Bronchial epithelial cell (primary cell): ENCODE results near the gene ROS1. TPM values are rescaled to one million over a fixed set of nuclear protein-coding genes. Genes with fewer than 3 reads are reported as not detected.

Experiments used
- DNase-seq: peaks from one replicate; pipeline ENCODE4 v3.0.0-alpha.2; 2010; ENCODE audit warnings: low read depth
- FAIRE-seq: peaks from 2 replicates; lab custom pipeline; 2011; peaks lifted over from hg19 to GRCh38; lab: Jason Lieb, UNC
- H3K27me3 ChIP-seq: 2 replicates; pipeline ENCODE4 v1.5.1; 2011; ENCODE audit warnings: low read length; ENCODE audit not compliant: control insufficient read depth, insufficient read depth
- H3K36me3 ChIP-seq: 2 replicates; pipeline ENCODE4 v1.5.1; 2011; ENCODE audit warnings: low read length; ENCODE audit not compliant: control insufficient read depth, insufficient read depth
- H3K4me3 ChIP-seq: 2 replicates; pipeline ENCODE4 v1.5.1; 2011; ENCODE audit warnings: mild to moderate bottlenecking, low read depth, low read length, control low read depth
- total RNA-seq: library from RNA; depleted of rRNA; stranded (reverse); fragments of >200 nt; gene quantifications from 2 replicates; pipeline ENCODE4 v1.2.1, GENCODE V29; 2014
- TF ChIP-seq, protein P1 (sequence below): IDR thresholded peaks from 2 replicates; pipeline ENCODE4 v1.5.1; 2011; ENCODE audit warnings: mild to moderate bottlenecking, moderate library complexity, low read length, control low read depth, inconsistent platforms; ENCODE audit not compliant: insufficient read depth, severe bottlenecking

Gene ROS1
- total RNA-seq, 1 donor from 2014 or later = 0.26 TPM

DNA sequence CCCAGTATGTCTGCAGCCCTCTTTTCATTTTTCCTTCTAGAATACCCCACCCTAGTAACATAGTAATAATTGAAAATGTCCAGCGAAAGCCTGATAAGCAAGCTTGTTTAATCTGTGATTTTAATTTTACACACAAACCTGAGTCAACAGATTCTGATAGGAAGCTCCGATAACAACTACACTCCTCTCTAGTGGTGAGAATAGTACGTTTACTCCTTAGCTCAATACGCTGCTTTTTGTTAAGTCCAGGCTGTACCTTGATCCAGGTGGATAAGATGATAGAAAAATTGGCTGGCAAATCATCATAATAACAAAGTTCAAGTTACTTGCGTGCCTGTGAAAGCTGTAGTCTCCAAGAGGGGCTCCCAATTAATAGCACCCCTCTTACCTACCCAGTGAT, 31.3 kb upstream of the ROS1 start:
- TF ChIP-seq, protein P1, sequence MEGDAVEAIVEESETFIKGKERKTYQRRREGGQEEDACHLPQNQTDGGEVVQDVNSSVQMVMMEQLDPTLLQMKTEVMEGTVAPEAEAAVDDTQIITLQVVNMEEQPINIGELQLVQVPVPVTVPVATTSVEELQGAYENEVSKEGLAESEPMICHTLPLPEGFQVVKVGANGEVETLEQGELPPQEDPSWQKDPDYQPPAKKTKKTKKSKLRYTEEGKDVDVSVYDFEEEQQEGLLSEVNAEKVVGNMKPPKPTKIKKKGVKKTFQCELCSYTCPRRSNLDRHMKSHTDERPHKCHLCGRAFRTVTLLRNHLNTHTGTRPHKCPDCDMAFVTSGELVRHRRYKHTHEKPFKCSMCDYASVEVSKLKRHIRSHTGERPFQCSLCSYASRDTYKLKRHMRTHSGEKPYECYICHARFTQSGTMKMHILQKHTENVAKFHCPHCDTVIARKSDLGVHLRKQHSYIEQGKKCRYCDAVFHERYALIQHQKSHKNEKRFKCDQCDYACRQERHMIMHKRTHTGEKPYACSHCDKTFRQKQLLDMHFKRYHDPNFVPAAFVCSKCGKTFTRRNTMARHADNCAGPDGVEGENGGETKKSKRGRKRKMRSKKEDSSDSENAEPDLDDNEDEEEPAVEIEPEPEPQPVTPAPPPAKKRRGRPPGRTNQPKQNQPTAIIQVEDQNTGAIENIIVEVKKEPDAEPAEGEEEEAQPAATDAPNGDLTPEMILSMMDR = no peak
- no peaks in the 10 kb centered on the region for H3K36me3 ChIP-seq
- DNase-seq = no peak
- no peak for FAIRE-seq
- H3K27me3 ChIP-seq = no peaks in the 10 kb centered on the region
- no peak overlapping the region for H3K4me3 ChIP-seq

GRCh38 chr6:117456250-117456649, 30.5 kb upstream of the ROS1 start:
- no peak for DNase-seq
- FAIRE-seq = no peak
- TF ChIP-seq, protein P1 = no peak
- no peaks in the 10 kb centered on the region for H3K27me3 ChIP-seq
- no peak overlapping the region for H3K4me3 ChIP-seq
- no peaks in the 10 kb centered on the region for H3K36me3 ChIP-seq

DNA sequence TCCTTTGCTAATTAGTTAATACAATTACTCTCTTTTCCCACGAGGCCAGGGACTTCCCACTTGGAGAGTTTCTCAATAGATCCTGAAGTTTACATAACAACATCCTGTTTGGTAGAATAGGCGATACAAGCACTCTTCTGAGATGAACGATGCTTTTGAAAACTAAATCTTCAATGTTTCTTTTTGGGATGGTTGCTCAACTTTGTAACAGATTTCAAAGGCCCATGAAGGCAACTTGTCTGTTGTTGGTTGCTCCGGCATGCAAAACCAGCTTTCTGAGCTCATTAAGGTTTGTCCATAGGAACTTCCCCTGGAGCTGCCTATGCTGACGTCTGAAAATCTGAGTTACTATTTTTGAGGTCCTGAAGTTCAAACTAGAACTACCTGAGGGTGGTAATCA, 25.9 kb upstream of the ROS1 start:
- Histone ChIP-seq H3K36me3 (no peaks in the 10 kb centered on the region), H3K27me3 (no peaks in the 10 kb centered on the region), H3K4me3 (no peak overlapping the region)
- DNase-seq = peak; percentile 66
- no peak for FAIRE-seq
- TF ChIP-seq, protein P1 = no peak

DNA sequence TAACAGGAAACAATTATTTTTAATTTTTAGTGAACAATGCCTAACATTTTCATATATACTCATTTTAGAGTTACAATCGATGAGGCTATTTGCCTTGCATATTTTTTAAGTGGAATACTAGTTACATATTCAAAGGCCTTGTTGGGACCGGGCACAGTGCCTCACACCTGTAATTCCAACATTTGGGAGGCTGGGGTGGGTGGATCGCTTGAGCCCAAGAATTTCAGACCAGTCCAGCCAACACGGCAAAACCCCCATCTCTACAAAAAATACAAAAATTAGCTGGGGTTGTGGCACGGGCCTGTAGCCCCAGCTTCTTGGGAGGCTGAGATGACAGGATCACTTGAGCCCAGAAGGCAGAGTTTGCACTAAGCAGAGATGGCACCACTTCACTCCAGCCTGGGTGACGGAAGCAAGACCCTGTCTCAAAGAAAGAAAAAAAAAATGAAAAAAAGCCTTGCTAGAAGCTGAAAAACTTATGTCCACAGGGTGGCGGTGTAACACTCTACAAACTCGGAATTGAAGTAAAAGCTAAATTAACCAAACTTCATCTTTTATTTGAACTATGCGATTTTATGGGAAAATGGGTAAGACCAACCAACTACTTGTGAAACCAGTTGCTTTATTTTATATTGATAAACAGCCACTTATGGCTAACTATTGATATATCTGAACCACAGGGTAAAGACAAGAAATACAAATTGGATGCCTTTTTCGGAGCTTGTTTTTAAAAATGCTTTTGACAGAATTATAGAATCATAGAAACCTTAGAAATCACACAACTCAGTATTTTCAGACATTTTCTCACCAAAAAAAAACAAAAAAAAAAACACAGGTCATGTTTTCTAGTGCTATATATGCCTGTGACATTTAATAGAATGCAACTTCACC, 24.1 kb upstream of the ROS1 start:
- DNase-seq (peak; percentile 75), FAIRE-seq (no peak)
- TF ChIP-seq, protein P1 = peak; percentile 67
- H3K36me3 ChIP-seq = no peaks in the 10 kb centered on the region
- no peaks in the 10 kb centered on the region for H3K27me3 ChIP-seq
- no peak overlapping the region for H3K4me3 ChIP-seq

DNA sequence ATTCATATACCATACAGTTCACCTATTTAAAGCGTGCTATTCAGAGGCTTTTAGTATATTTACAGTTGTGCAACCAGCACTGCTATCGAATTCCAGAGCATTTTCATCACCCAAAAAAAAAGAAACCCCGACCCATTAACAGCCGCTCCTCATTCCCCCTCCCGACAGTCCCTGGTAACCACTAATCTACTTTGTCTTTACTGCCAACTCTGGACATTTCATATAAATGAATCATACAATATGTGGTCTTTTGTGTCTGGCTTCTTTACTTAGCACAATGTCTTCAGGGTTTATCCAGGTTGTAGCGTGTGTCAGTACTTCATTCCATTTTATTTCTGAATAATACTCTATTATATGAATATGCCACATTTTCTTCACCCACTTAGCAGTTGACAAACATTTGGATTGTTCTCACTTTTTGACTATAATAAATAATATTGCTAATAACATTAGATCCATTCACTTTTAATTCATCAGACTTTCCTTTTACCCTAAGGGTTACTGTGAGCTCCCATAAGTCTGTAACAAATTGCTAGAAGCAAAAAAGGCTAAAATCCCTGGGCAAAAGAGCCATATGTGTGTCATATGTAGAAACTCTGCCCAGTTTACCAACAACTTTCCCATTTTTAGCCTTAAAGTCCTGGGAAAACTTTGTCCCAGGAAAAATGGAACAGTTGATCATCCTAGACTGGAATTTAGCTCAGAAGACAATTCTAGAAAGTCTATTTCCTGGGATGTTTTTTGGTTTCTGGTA, 23.2 kb upstream of the ROS1 start:
- TF ChIP-seq, protein P1 = no peak

More for the DNA sequence above, 23.2 kb upstream of the ROS1 start:
- H3K36me3 ChIP-seq = no peaks in the 10 kb centered on the region
- no peak overlapping the region for H3K4me3 ChIP-seq
- peak; percentile 94 for DNase-seq
- no peaks in the 10 kb centered on the region for H3K27me3 ChIP-seq
- FAIRE-seq = no peak
